Vagina (tissue), 2 donors: ENCODE data around the gene GJC1.
"Not testable (repeated sequence)": the region's sequence is repeated elsewhere in the genome, so short reads cannot be mapped to it uniquely, and the experiment has no call there.

Experiments
- POLR2A ChIP-seq, 2 donors: fragments of 450-650 bp; IDR thresholded peaks; one replicate each; pipeline ENCODE4 v1.6.1; 2017; ENCODE audit warnings: antibody characterized with exemption in 2 of 2, mild to moderate bottlenecking in 2 of 2, moderate library complexity in 2 of 2
- TF ChIP-seq, protein P1 (sequence below), 3 experiments: fragments of 450-650 bp in 2 of 3; fragments of 200-600 bp in 1 of 3; sonication (generic) in 1 of 3; IDR thresholded peaks; one replicate each; pipeline ENCODE4 v1.5.1; 2017 to 2019; ENCODE audit warnings: antibody characterized with exemption in 3 of 3, mild to moderate bottlenecking in 2 of 3, moderate library complexity in 2 of 3

GRCh38 chr17:44818508-44818907, 11.6 kb downstream of the GJC1 start:
- TF ChIP-seq, protein P1, sequence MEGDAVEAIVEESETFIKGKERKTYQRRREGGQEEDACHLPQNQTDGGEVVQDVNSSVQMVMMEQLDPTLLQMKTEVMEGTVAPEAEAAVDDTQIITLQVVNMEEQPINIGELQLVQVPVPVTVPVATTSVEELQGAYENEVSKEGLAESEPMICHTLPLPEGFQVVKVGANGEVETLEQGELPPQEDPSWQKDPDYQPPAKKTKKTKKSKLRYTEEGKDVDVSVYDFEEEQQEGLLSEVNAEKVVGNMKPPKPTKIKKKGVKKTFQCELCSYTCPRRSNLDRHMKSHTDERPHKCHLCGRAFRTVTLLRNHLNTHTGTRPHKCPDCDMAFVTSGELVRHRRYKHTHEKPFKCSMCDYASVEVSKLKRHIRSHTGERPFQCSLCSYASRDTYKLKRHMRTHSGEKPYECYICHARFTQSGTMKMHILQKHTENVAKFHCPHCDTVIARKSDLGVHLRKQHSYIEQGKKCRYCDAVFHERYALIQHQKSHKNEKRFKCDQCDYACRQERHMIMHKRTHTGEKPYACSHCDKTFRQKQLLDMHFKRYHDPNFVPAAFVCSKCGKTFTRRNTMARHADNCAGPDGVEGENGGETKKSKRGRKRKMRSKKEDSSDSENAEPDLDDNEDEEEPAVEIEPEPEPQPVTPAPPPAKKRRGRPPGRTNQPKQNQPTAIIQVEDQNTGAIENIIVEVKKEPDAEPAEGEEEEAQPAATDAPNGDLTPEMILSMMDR (IDR thresholded peaks at IDR 0.05) = not testable (repeated sequence)
- not testable (repeated sequence) for TF ChIP-seq POLR2A (IDR thresholded peaks at IDR 0.05)
